Measurements from ENCODE around the gene XXYLT1.

GRCh38 chr3:195040773-195041520, 230.0 kb downstream of the XXYLT1 start:
- no peak for TF ChIP-seq EGR1 (IDR thresholded peaks at IDR 0.05; ENCODE audit: low read depth)
- TF ChIP-seq CTCF (IDR thresholded peaks at IDR 0.05 in 2 of 3, conservative IDR thresholded peaks at IDR 0.05 in 1 of 3; ENCODE audit: borderline replicate concordance in 1 of 3, insufficient read depth in 1 of 3, low read depth in 2 of 3, low read length in 2 of 3): no peak

Measured in HCT116 (cell line).